ENCODE results near the gene MTMR4.
"Not testable (repeated sequence)": the region's sequence is repeated elsewhere in the genome, so short reads cannot be mapped to it uniquely, and the experiment has no call there.

The MTMR4 gene

DNA sequence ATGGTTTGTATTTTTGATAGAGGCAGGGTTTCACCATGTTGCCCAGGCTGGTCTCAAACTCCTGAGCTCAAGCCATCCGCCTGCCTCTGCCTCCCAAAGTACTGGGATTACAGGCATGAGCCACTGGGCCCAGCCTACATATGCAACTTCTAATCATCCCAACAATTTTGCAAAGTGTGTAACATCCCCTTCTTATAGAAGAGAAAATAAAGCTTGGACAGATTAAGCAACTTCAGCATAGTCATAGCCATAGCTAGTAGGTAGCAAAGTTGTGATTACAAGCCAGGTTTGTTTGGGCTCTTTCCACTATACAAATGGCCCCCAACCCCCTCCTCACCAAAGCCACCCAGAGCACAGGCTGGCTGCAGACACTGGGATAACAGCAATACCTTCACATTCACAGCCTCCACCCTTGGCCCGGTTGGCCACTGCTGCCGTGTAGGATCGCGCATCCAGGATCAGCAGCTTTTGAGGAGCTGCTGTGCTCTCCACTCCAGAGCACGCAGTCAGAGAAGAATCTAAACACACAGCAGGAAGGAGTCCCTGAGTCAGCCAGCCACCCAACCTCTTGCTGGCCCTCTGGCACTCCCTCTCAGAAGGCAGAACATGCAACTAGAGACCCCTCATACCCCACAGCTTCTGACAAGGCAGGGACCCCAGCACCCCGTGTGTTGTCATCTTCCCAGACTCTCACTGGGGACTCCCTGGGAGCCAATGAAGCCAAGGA is 7.9 kb downstream of the MTMR4 start:
- TF ChIP-seq, protein P1, sequence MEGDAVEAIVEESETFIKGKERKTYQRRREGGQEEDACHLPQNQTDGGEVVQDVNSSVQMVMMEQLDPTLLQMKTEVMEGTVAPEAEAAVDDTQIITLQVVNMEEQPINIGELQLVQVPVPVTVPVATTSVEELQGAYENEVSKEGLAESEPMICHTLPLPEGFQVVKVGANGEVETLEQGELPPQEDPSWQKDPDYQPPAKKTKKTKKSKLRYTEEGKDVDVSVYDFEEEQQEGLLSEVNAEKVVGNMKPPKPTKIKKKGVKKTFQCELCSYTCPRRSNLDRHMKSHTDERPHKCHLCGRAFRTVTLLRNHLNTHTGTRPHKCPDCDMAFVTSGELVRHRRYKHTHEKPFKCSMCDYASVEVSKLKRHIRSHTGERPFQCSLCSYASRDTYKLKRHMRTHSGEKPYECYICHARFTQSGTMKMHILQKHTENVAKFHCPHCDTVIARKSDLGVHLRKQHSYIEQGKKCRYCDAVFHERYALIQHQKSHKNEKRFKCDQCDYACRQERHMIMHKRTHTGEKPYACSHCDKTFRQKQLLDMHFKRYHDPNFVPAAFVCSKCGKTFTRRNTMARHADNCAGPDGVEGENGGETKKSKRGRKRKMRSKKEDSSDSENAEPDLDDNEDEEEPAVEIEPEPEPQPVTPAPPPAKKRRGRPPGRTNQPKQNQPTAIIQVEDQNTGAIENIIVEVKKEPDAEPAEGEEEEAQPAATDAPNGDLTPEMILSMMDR (IDR thresholded peaks at IDR 0.05; ENCODE audit: low read depth, low read length): no peak

DNA sequence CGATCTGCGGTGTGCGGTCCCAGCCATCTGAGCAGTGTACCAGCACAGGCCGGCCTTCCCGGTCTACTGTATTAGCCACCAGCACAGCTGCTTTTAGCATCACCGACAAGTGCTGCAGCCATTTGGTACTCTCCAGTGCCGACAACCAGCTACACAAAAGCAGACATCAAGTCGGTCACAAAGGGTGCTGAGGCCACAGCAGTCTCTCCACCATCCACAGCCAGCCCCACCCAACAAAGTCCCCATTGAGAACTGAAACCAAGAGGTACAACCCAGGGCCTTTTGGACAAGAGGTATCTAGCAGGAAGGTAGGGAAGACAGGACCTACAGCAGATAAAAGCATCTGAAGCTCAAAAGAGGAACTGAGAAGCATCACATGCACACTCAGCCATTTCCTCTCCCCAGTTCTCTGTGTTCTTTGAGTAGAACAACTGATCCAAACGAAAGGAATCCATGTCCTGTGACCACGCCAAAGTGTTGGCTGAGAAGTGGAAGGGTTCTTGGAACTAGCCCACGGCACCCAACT is 9.5 kb downstream of the MTMR4 start:
- H3K4me3 ChIP-seq (ENCODE audit: low read depth, low read length): no peak overlapping the region
- TF ChIP-seq, protein P1 (IDR thresholded peaks at IDR 0.05; ENCODE audit: low read depth, low read length): no peak

More for the DNA sequence above, 7.9 kb downstream of the MTMR4 start:
- H3K4me3 ChIP-seq (ENCODE audit: low read depth, low read length): peak overlapping the region; percentile 9

GRCh38 chr17:58503866-58504265 is 10.6 kb downstream of the MTMR4 start:
- TF ChIP-seq, protein P1 (IDR thresholded peaks at IDR 0.05; ENCODE audit: low read depth, low read length): no peak
- H3K4me3 ChIP-seq (ENCODE audit: low read depth, low read length): no peak overlapping the region

DNA sequence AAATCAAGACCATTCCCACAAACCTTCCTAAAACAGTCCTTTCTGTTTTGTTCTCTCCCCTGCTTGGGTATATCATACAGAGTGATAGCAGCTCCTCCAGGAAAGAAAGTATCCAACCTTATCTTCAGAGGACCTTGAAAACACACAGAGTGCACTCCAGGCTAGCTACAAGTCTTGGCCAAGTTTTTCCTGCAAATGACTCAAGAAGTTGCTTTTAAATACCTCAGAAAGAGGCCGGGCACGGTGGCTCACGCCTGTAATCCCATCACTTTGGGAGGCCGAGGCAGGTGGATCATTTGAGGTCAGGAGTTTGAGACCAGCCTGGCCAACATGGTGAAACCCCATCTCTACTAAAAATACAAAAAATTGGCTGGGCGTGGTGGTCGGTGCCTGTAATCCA is 11.3 kb downstream of the MTMR4 start:
- H3K4me3 ChIP-seq (ENCODE audit: low read depth, low read length): not testable (repeated sequence)

GRCh38 chr17:58501451-58501850 is 13.0 kb downstream of the MTMR4 start:
- H3K4me3 ChIP-seq (ENCODE audit: low read depth, low read length): no peak overlapping the region
- TF ChIP-seq, protein P1 (IDR thresholded peaks at IDR 0.05; ENCODE audit: low read depth, low read length): no peak

DNA sequence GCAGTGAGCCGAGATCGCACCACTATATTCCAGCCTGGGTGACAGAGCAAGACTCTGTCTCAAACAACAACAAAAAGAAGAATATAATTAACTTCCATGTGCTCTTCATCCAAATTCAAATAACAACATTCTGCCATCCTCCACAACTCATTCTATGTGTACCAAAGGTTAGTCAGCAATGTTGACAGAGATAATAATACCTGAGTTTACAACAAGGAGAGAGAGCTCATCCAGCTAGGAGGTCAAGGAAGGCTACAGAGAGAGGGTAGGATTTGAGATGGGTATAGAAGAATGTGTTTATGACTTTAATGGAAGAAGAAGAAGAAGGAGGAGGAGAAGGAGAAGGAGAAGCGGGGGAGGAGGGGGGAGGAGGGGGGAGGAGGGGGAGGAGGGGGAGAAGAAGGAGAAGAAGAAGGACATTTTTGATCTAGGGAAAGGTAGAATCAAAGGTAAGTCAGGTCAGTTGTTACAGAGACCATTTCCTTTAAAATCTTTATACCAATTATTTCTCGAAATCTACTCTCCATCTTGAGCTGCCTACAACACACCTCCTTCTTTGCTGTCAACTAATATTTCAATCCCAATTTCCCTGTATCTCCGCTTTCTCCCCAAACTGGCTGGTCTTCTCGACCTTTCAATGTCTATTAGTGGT is 16.1 kb downstream of the MTMR4 start:
- H3K4me3 ChIP-seq (ENCODE audit: low read depth, low read length): no peak overlapping the region
- TF ChIP-seq, protein P1 (IDR thresholded peaks at IDR 0.05; ENCODE audit: low read depth, low read length): no peak

DNA sequence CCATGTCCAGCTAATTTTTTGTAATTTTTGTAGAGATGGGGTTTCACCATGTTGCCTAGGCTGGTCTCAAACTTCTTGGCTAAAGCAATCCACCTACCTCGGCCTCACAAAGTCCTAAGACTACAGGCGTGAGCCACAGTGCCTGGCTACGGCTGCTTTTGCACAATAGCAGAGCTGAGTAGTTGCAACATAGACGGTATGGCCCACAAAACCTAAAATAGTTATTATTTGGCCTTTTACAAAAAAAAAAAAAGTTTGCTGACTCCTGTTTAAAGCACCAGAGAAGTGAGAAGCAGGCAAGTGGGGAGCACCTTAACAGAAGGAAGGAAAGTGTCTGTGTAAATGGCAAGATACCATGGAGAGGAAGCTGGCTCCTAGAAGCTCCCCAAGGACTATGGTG is 20.9 kb downstream of the MTMR4 start:
- TF ChIP-seq, protein P1 (IDR thresholded peaks at IDR 0.05; ENCODE audit: low read depth, low read length): no peak
- no peak overlapping the region for H3K4me3 ChIP-seq (ENCODE audit: low read depth, low read length)
